Globus pallidus (tissue), 1 donor: ENCODE measurements around the gene FAP.

Experiments
- DNase-seq: peaks from one replicate; pipeline ENCODE4 v3.0.0-alpha.2; 2015; ENCODE audit warnings: low spot score

The FAP gene

DNA sequence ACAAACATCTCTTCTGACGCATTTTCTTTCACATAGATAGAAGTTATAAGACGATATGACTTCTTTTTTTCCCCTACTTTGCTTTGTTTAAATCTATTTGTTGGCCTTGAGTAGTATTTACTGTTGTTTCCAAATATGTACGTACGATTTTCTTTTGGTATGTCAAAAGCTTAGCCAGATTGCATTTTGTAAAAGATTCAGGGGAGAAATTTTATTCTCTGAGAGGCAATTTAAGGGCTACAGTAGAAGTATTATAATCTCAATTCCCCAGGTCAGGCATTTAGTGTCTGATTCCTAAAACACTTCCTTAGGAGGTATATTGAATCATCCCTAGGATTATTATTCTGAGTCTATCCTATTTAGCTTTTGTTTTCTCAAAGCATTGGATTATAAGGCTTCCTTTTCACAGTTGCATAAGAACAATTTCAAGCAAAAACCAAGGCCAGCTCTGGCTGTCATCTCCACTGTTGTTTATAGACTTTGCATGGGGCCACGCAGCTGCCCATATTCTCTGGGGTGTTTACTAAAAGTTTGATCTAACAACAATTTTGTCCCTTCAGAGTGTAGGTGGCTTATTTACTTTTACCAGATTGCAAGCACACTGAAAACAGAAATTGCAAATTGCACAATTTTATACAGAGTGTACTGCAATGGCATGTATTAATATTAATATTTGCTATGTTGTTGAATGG, 57.6 kb downstream of the FAP start:
- no peak for DNase-seq

DNA sequence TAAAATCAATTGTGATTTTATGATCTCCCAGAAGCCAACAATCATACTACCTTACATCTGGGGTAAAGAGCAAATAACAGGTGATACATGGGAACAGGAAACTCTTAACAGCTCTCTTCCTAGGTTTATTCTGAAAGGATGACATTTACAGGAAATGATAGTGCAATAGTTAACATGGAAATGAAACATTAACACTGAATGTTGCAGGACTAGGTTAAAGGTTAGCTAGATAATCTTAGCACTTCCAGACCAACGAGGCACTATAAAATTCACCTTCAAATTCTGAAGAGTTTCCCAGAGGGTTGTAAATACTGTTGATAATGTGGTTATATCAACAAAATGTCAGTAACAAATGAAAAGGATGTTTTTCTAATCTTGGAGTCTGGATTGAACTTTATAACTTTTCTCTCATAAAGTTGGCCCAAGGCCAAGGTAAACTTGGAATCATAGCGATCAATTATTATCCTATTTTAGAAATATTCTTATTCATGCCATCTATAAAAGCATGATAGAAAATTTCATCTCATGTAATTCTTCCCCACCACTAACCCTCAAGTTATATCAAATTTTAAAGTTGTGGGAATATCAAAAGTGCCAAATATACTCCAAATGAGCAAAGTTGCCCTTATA, 58.3 kb downstream of the FAP start:
- no peak for DNase-seq

DNA sequence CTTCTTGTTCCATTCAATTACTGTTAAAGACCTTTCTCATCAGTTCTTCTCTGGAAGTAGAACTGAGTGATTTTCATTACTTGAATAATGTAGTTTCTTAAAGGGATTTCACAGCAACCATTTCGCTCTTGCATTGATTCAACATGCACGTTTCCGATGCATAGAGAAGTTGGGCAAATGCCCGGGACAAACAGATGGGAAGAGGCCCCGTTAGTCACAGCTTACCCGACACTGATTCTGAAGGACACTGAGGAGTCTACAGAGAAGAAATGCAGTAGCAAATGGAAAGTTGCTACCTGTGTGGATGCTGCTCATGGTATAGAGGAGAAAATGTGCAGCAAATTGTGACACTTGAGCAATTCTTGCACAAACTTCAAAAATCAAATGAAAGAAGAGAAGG, 58.9 kb downstream of the FAP start:
- DNase-seq: no peak

DNA sequence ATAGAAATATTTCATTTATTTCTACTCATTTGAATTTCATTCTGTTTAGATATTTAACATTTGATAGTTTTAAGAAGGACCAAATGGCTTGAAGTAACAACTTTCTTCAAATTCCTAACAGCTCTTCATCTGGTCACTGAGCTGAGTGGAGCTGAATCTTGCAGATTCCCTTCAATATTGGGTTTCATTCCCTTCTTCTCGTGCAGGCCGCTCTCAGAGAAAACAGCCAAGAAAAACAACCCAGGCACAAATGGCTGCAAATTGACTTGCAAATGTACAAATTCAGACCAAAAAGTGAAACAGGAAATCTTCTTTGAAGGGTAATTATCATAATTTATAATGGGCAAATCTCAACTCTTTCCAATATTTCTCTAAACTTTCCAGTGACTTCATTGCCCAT, 60.9 kb downstream of the FAP start:
- DNase-seq: no peak

DNA sequence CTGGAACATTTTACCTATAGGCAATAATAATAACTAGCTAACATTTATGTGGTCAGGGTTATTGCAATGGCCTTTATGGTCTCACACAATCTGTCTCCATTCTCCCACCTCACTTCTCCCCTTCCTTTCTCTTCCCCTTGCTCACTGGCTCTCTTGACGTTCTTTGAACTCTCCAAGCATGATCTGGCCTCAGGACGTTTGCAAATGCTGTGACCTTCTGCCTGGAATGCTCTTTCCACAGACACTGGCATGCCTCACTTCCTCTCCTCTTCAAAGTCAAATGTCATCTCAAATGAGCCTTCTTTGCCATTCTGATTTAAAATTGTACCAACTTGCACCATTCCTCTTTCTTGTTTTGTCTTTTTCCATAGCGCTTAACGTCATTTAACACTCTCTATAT, 65.9 kb downstream of the FAP start:
- DNase-seq: no peak

DNA sequence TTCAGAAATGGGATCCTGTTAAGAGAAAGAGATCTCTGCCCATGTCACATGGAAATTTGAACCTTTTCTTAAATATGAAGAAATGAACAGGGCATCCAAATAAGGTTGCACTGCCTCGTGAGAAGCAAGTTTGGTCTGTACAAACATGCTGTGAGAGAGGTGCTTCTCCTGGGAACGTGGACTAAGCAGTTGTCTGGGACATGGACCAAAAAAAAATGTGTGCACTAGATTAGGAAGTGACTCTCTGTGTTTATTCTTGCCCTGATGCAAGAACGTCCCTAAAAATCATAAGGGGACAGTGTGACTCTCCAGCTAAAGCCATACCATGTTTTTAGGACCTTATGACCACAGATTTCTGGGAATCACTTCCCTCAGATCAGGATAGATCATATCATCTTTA, 67.5 kb downstream of the FAP start:
- no peak for DNase-seq

DNA sequence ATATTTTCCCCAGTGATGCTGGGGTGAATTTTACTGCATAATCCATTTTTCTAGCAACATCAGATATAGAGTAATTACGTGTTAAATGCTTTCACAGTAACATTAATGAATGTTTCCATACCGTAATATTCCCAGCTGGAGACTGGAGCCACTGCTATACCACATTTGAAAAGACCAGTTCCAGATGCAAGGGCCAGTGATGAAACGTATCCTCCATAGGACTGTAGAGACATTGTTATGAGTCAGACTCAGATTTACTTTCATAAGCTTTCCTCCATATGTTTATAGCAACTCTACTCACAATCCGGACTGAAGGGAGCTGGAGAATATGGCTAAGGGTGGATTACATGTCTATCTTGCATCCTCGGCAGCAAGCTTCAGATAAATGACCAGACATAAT, 68.5 kb downstream of the FAP start:
- DNase-seq: no peak

DNA sequence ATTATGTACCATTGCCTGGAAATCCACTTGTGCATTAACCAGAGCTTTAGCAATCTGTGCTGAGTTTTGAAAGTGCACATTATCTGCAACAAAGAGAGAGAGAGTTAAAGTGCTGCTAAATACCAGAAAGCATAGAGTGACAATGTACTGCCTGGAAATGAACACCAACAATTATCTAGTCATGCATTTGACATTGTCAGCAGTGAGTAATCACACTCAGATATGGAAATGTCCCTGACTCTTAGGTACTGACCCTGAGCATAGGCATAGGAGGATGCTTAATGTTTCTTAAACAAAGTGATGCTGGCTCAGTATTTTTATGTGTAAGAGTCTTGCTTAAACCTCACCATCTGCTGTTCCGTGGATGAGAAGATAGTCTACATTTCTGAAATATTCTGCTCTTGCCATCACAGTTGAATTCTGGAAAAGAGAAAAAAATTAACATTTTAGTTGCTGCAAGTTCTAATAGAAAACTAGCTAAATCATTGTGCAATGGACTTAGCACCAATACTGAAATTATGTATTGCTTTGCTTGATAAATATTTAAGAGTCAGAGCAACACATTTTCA, 70.4 kb downstream of the FAP start:
- no peak for DNase-seq

DNA sequence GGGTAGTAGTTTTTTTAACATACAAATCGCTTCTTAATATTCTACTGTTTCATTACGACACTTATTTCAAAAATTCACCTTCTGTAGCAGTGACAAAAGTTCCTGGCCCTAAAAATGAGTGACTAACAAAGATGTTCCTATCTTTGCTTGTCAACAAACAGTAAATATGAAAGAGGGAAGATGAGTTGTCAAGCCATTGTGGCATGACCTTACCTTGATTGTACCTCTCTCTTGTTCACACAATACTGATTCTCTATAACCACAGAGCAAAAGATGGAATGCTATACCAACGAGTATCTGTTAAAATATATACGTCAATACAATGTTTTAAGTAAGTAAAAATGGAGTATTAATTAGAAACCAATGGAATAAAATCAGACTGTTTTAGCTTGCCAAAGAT, 76.5 kb downstream of the FAP start:
- no peak for DNase-seq

DNA sequence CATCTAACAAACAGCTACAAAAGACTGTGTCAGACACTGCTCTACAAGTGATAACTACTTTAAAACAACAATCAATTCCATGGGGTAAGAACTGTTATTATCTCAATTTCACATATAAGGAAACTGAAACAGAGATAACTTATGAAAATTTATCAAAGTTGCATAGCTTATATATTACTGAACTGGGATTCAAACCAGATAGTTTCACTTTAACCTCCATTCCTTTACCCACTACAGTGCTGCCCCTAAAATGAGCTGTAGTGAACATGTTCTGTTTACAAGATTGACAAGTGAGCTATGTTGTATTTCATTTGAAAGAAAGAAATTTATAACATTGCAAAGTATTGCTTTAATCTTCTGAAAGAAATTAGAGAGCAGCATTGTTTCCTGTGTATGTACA, 77.1 kb downstream of the FAP start:
- no peak for DNase-seq

DNA sequence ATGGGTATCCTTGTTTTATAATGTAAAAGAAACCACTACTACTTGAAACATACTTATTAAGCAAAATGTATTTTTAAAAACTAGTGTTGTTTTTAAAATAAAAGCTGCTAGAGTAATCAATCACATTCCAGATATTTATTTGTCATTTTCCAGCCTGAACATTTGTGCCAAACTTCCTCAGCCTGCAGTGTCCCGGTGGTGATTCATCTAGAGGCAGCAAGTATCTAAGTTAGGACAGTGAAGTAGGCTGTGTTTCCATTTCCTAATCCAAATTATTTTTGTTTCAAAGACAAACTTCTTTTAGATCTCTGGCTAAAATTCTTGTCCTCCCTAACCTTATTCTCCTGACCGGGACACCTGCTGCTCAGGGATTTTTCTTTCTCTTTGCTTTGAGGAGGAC, 78.4 kb downstream of the FAP start:
- no peak for DNase-seq

DNA sequence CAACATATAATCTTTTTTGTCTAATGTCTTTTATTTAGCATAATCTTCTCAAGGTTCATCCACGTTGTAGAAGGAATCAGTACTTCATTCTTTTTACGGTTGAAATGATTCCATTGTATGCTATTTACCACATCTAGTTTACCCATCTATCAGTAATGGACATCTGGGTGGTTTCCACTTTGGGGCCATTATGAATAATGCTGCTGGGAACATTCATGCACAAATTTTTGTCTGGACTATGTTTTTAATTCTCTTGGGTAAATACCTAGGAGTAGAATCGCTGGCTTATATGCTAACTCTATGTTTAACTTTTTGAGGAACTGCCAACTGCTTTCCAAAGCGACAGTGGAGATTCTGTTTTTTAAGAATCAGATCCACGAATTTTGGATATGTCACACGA, 83.8 kb downstream of the FAP start:
- no peak for DNase-seq

DNA sequence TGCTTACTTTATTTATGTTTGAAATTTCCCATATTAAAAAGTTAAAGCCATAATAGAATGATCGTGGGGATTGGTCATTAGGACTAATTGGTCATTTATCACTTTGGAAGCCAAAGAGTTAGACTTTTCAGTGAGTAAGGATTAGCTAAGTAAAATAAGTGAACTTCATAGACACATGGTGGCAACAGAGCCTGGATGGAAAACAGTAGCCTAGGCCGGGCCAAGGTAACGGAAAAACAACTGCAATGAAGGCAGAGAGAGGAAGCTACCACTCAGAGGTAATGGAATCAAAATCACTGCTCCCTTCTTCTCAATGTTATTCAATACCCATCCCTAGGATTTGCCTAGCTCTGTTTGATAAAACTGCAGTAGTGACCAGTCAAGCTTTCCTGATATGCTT, 87.1 kb downstream of the FAP start:
- DNase-seq: no peak

DNA sequence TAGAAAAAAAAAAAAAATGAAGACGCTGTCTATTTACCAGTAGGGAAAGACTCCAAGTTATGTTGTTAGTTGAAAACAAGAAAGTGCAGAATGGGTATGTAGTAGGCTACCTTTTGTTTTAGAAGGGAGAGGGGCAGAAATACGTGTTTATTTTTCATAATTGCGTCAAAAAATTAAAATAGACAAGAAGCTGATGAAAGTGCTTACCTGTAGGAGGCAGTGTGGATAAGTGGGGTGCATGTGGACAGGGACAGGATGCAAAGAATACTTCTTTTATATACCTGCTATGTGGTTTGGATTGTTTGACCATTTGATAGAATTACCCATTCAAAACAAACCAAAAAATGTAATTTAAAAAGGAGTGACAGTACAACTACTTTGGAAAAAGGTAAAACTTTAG, 88.2 kb downstream of the FAP start:
- DNase-seq: no peak

DNA sequence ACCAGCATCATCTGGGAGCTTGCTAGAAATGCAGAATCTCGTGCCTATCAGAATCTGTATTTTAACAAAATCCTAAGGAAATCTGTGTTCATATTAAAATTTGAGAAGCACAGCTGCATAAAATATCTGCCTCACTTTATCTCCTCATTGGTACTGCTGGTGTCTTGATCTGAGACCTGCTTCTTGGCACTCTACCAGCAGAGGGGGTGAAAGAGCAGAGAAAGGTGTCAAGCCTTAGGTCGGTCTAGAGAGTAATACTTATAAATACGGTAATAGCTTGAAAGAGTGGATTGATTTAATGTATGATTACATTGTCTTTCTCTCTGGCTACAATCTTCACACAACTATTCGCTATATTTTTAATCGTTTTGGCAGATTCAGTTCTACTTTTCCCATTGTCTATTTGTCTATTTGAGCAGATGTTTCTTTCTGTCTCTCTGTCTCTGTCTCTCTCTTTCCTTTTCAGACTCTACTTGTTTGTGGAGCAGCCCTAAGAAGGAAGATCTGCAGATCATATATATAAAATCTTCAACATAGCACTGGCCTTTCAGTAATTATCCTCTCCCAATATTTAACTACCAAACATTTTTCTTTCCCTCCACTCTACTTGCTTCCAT, 89.5 kb downstream of the FAP start:
- no peak for DNase-seq

DNA sequence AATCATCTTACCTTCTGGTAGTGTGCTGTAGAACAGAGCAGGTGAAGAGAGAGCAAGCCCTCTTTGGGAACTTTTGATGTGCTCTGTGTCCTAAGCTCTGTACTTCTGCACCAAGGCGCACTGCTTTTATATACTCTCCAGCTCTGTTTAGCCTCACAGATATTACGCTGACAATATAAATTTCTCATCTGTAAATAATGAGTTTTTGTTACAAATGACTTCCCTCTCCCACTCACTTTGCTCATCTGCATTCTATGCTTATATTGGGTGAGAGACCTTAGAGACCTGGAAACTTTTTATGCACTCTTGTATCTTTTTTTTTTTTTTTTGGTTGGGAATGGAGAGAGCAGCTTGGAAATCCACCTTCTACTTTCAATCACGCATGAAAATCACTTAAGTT, 91.1 kb downstream of the FAP start, which contains the start of gene GCG:
Gene GCG (minus strand): TSS at position 101 of the 400 bp plus-strand sequence. CDS start 3,069 bp downstream, outside the sequence.
- DNase-seq: no peak

DNA sequence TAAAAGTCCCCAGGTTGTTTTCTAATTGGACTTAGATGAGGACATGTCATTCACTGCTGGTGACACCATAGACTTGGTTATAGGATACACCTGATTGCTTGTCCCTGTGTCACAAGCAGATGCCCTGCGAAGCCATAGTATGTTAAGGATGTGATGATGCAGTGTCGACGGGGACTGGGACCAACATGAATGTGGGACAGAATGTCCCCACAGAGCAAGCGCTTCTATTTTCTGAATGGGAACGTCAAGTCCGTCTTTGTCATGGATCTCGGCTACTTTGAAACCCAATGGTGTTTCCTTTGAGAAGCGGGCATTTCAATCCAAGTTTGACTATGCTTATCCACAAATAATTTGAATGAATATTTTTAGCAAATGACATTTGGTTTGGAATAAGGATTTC, 93.3 kb downstream of the FAP start:
- no peak for DNase-seq

DNA sequence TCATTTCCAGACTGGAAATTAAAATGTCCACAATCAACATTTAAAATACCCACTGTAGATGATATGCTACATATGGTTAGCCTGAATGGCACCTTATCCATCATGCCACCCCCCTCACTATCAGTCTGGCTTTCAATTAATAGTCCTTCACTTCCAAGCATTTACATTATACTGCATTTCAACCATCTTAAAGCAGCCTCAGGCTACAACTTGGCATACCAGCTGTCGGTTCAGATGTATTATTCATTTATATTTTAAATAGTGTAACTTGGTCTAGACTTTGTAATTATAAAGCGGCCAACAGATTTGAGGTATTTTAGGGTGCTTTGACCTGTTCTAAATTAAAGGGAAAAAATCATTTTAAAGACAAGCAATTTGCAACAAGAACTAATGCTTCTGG, 93.8 kb downstream of the FAP start:
- no peak for DNase-seq

DNA sequence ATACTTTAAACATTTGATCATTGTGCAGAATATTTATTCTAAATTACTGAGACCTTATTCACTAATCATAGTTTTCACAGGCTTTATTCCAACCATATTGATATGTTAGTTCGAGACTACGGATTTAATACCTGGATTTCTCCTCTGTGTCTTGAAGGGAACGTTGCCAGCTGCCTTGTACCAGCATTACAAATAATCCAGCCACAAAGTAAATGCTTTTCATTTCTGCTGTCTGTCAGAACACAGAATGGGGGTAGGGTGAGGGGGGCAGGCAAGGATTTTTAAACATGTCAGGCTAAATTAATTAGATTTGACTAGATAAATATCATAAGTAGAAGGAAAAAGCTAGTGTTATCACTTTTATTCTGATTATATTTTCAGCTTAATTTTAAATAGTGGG, 94.3 kb downstream of the FAP start:
- no peak for DNase-seq

DNA sequence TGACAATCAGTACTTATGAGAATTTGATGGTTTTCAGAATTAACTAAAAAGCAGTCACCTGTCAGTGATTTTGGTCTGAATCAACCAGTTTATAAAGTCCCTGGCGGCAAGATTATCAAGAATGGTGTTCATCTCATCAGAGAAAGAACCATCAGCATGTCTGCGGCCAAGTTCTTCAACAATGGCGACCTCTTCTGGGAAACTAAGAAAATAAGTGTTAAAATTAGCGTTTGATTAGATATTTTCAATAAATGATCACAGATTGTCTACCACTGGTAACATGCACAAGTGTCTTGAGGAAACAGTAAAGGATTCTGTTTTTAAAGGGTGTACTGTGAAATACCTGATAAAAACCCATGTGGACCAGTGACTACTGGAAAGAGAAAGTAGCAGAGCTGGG, 99.3 kb downstream of the FAP start:
- DNase-seq: no peak

DNA sequence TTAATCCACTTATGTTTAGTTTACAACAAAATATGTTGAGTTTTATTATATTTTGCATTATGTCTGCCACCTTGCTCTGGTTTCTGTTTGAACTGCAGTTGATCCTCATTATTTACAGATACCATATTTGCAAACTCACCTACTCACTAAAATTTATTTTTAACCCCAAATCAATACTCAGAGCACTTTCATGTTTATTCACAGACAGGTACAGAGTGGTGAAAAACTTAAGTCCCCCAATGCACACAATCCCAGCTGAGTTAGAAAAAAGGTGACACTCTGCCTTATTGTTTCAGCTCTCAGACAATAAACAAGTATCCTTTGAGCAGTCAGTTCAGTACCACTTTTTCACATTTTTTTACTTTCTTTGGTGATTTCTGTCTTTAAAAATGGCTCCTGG, 104.9 kb downstream of the FAP start:
- no peak for DNase-seq

DNA sequence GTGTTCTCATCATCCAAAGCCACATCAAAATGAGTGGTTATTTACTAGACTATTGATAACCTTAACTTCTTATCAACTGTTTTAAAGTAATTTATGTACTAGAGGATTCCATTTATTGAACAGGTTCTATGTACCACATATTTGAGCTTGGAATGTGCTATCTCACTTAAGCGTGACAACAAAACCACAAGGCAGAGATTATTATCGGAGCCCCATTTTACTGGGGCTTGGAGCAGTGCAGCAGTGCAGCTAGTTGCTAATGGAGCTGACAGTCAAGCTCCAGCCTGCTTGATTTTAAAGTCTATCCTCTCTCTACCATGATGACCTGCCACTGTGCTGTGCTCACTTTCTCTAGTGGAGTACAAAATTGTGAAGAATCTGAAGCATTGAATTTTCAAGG, 115.8 kb downstream of the FAP start:
- no peak for DNase-seq

DNA sequence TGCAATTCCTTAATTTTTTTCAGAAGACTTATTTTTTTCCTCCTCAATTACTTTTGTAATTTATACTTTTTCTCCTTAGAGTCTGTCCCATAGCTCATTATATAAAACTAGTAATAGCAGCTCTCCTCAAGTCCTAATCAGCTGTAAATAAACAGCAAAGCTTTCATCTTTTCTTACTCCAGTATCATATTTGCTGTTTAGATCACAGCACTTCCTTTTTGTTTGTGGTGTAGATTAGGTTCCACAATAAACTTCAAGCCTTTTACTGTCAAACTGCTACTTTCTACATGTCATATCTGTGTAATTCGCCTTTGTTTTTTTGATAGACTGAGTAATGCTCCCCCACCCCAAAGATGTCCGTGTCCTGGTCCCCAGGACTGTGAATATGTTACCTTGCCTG, 116.7 kb downstream of the FAP start:
- DNase-seq: no peak
